GM21447 (cell line): ENCODE data around the gene ARMC2.

Experiments
- ATAC-seq: cut with Tn5 transposase; IDR thresholded peaks from one replicate; pipeline ENCODE4 v1.9.1; 2021; ENCODE audit not compliant: unreplicated experiment

The ARMC2 gene

DNA sequence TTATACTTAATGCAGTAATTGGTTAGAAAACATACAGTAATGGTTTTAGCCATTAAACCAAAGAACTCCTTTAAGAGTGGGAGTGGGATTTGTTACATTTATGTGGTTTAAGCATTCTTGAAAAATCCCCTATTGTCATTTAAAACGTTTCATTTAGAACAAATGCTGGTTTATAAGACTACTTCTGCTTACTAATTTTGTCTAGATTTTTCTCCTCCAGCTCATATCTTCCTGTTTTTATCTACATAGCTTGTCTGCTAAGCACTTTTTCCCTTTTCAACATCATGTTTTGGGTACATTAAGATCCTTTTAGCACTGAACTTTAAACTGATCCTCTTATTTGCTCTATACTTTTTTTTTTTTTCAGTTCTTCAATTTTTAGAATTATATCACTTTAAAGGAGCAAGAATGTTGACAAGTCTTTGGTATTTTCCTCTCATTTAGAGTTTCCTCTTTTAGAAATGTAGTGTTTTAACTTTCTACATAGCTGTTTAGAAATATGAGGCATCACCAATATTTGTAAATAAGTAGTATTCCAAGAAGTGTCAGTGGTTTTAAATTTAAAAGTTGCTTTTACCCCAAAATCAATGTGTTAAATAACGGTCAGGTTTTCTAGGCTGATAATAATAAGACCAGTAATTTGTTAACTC lies 165.6 kb downstream of the ARMC2 start:
- ATAC-seq = no peak

DNA sequence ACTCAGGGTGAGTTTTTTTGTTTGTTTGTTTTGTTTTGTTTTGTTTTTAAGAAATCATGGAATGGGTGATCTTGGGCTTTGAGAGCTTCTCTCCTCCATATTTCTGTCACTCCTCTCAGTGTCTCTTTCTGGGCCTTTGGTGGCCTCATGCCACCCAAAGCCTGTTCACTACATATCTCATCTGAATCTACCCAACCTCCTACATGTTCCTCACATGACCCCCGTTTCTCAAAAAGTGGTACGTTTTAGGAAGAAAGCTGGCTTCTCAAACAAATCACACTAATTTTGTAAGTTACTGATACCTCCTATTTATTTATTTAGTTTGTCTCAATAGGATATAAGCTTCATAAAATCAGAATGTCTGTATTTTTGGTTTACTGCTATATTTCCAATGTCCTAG lies 166.4 kb downstream of the ARMC2 start:
- ATAC-seq = no peak

DNA sequence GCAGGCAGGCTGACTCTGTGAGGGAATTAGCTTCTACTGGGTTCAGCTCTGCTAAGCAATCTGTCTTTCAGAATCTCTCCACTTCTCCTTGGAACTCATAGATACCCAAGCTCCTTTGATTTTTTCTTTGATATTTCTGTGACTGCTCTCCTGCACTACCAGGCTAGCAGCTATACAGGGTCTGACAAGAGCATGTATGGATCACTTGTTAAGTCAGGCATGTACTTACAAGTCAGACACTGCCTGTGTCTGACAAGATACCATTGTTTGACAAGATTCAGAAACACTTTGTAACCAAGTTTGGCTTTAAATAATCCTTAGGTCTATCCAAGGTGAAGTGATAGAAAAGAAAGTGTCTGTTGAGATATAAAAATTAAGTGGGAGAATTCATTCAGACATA lies 167.0 kb downstream of the ARMC2 start:
- no peak for ATAC-seq

DNA sequence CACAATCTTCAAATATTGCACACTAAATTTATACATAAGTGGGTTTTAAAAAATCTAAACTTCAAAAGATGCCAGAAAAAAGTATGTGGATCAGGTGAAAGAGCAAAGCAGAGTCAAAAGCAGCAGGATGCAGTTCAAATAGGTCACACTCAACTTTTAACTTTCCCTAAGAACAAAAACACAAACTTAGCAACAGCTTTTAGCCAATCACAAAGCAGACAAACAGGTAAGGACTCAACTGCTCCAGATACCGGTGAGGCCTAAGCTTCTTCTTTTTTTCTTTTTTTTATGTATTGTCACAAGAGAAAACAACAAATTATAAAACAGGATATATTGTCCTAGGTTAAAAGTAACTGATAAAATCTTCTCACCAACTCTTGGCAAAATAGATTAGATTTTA lies 171.7 kb downstream of the ARMC2 start:
- no peak for ATAC-seq

DNA sequence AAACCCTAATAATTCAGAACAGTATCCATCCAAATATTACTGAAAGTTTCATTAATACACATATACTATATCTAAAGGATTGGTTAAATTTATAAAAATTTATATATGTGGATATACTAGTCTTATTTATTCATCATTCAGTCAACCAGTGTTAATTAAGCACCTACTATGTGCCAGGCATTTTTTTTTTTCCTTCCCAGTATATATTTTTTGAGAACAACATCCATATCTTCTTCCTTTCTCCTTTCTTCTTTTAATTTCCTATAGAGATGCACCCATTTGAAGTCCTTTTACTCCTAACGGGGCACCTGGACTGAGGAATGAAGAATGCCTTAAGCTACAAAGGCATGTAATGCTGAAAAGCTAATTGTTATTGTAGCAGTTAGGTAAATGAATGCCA lies 173.6 kb downstream of the ARMC2 start:
- ATAC-seq = no peak

DNA sequence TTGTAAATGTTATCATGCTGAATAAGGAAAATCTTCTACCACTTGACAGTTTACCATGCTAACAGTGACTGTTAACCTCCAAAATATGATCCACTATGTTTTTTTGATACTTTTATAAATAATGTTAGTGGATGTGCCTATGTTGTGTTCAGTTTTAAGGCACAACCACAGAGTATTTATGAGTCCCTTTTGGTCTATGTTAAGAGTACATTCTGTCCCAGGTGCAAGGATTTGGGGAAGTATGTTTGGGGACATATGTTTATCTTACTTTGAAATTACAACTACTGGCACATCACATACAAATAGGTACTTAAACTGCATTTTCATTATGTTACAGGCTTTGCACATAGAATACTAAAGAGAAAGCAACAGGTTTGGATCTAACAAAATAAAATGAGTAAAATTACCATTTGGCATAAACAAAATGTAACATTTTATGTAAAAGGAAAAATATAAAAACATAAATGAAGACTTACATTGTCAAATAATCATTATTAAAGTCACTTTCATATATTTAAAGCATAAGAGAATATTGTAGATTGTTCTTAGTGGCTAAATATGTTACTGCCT lies 175.2 kb downstream of the ARMC2 start:
- ATAC-seq = no peak
